Measurements from ENCODE around the gene PHYKPL.
"Not testable (repeated sequence)": the region's sequence is repeated elsewhere in the genome, so short reads cannot be mapped to it uniquely, and the experiment has no call there.

PHYKPL gene

DNA sequence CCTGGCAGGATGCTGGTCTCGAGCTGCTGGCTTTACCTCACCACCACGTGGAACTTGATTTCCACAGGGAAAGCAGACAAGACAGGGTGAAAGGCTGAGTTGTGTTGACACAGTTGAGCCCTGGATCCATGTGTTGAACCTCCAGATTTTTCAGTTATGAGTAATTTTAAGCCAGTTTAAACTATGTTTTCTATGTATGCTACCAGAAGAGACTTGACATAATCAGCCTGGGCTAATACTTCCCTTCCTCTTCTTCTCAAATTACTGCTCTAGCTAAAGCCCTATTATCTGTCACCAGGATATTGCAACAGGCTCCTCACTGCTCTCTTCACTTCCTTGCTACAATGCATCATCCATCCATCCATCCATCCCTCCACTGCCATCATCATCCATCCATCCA is 12.0 kb upstream of the PHYKPL start:
- no peak for DNase-seq (ENCODE audit: low spot score)
- TF ChIP-seq, protein P1, sequence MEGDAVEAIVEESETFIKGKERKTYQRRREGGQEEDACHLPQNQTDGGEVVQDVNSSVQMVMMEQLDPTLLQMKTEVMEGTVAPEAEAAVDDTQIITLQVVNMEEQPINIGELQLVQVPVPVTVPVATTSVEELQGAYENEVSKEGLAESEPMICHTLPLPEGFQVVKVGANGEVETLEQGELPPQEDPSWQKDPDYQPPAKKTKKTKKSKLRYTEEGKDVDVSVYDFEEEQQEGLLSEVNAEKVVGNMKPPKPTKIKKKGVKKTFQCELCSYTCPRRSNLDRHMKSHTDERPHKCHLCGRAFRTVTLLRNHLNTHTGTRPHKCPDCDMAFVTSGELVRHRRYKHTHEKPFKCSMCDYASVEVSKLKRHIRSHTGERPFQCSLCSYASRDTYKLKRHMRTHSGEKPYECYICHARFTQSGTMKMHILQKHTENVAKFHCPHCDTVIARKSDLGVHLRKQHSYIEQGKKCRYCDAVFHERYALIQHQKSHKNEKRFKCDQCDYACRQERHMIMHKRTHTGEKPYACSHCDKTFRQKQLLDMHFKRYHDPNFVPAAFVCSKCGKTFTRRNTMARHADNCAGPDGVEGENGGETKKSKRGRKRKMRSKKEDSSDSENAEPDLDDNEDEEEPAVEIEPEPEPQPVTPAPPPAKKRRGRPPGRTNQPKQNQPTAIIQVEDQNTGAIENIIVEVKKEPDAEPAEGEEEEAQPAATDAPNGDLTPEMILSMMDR (IDR thresholded peaks at IDR 0.05; ENCODE audit: extremely low read depth, missing control alignments) = no peak

DNA sequence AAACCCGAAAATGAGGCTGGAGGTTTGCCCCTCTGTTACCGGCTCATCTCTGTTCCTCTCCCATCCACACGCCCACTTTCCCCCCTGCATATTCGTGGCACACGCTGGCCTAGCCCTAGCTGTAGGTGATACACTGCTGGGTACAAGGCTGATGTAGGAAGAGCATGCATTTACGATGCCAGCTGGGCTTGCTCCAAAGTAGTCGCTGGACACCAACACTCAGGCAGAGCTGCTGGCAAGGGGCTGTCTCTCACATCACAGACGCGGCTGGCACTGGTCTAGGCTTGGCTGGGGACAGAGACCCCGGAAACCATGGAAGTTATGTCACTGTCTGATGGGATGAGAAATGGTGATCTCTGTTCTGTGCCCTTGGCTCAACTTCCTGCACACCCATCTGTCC is 9.8 kb upstream of the PHYKPL start:
- no peak for DNase-seq (ENCODE audit: low spot score)
- TF ChIP-seq, protein P1 (IDR thresholded peaks at IDR 0.05; ENCODE audit: extremely low read depth, missing control alignments) = no peak

DNA sequence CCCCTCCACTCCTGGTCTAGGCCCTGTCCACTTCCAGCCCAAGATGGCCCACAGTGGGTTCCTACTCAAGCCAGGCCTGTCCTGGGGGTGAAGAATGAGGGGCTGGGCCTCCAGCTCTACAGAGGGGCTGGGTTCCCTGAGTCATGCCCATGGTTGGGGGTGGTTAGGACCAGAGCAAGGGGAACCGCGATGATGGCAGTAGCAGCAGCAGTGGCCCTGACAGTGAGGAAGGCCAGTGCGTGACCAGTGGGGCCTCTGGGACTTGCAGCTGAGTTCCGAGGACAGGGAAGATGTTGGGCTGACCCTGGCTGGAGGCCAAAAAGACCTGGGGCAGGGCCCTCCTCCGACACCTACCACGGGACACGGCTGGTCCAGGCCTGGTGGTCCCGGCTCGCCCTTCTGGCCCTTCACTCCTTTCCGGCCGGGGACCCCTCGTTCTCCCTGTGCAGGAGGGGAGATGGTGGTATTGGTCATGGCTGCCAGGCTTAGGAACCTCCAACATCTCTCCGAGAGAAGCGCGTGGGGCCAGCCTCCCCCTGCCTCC is 9.2 kb upstream of the PHYKPL start:
- TF ChIP-seq, protein P1 (IDR thresholded peaks at IDR 0.05; ENCODE audit: extremely low read depth, missing control alignments) = no peak
- no peak for DNase-seq (ENCODE audit: low spot score)

DNA sequence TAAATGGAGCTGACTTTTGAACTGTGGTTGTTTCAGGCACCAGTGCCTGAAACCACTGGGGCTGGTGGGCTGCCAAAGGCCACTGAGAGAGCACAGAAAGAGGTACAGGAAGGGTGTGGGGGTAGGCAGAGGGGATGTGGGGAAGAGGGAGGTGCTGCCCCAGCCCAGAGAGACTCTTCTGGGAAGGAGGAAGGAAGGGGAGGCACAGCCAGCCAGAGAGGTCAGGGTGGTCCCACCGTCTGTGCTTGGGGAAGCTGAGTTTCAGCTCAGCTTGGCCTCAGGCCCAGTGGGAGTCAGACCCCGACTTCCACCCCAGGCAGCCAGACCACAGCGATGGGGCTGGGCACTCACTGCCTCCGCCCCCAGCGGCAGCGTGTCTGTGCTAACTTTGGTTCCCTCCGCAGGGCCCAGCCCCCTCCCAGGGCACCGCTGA is 8.6 kb upstream of the PHYKPL start:
- DNase-seq (ENCODE audit: low spot score) = no peak
- TF ChIP-seq, protein P1 (IDR thresholded peaks at IDR 0.05; ENCODE audit: extremely low read depth, missing control alignments) = no peak

DNA sequence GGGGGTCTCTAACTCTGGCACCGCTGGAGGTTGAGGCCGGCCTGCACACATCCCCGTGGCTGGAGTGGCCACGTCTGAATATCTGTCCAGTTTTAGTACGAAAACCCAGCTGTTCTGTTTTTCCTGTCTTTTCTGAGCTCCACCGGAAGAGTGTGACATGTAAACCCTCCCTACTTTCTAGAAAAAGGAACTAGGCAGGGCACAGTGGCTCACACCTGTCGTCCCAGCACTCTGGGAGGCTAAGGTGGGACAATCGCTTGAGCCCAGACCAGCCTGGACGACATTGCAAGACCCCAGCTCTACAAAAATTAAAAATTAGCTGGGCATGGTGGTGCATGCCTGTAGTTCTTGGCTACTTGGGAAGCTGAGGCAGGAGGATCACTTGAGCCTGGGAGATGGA is 8.2 kb upstream of the PHYKPL start:
- TF ChIP-seq, protein P1 (IDR thresholded peaks at IDR 0.05; ENCODE audit: extremely low read depth, missing control alignments) = no peak
- DNase-seq (ENCODE audit: low spot score) = no peak

DNA sequence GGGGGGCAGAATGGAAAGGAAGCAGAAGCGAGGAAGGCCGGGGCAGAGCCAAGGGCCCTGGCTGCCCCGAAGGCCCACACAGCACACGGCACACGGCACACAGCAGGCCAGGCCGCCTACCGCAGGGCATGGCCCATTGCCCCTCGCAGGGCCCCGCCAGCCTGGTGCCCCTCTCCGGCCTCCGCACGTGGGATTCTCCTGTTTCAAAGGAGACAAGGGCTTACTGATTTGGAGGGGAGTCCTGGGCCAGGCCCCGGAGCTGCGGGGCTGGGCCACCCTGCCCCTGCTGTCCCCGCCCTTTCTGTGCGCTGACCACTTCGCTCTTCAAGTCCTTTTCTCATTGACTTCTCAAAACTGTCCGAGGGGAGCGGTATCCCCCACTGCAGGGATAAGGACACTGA is 7.7 kb upstream of the PHYKPL start:
- no peak for DNase-seq (ENCODE audit: low spot score)
- TF ChIP-seq, protein P1 (IDR thresholded peaks at IDR 0.05; ENCODE audit: extremely low read depth, missing control alignments) = no peak

DNA sequence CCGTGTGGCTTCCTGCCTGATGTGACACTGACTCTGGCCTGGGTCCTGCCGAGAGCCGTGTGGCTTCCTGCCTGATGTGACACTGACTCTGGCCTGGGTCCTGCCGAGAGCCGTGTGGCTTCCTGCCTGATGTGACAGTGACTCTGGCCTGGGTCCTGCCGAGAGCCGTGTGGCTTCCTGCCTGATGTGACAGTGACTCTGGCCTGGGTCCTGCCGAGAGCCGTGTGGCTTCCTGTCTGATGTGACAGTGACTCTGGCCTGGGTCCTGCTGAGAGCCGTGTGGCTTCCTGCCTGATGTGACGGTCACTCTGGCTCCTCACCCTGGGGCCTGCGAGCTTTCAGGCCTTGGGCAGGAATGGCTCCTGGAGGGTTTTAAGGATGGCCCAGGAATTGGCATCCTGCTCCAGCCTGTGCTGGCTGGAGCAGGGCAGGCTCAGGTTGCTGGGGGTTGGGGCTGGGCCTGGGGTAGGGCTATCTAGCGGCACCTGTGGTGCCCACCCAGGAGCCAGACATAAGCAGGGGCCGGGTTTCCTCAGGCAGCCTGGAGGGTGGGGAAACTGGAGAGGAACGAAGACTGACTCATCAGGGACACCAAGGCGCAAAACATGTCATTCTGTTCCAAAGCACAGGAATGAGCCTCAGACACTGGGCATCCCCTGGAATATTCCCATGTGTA is 7.2 kb upstream of the PHYKPL start:
- not testable (repeated sequence) for DNase-seq (ENCODE audit: low spot score)
